Keratinocyte (primary cell): ENCODE results near the gene CD81. TPM values are rescaled to one million over a fixed set of nuclear protein-coding genes. Genes with fewer than 3 reads are reported as not detected.

Experiments used
- DNase-seq: peaks from one replicate; pipeline ENCODE4 v3.0.0-alpha.2; 2011; ENCODE audit warnings: low read depth, missing footprints, low spot score
- FAIRE-seq: peaks from 2 replicates; lab custom pipeline; 2011; peaks lifted over from hg19 to GRCh38; lab: Jason Lieb, UNC
- H2AFZ ChIP-seq: 2 replicates; pipeline ENCODE4 v1.6.0; 2012; ENCODE audit warnings: low read length, control low read depth, inconsistent platforms; ENCODE audit not compliant: control insufficient read depth
- H3K27ac ChIP-seq: 2 replicates; pipeline ENCODE4 v1.5.1; 2011; ENCODE audit warnings: low read length; ENCODE audit not compliant: control insufficient read depth, insufficient read depth
- H3K27me3 ChIP-seq: 3 replicates; pipeline ENCODE4 v1.6.0; 2011; ENCODE audit warnings: low read length; ENCODE audit not compliant: control insufficient read depth, insufficient read depth; ENCODE audit errors: extremely low read depth
- H3K36me3 ChIP-seq, 2 experiments: 2 replicates in 1 of 2; 3 replicates in 1 of 2; pipeline ENCODE4 v1.5.1; 2011; ENCODE audit warnings: low read length in 2 of 2, mild to moderate bottlenecking in 1 of 2; ENCODE audit not compliant: control insufficient read depth in 2 of 2, insufficient read depth in 2 of 2; ENCODE audit errors: extremely low read depth in 1 of 2
- H3K4me1 ChIP-seq: 3 replicates; pipeline ENCODE4 v1.5.1; 2011; ENCODE audit warnings: low read length; ENCODE audit not compliant: control insufficient read depth, insufficient read depth; ENCODE audit errors: extremely low read depth
- H3K4me2 ChIP-seq: 3 replicates; pipeline ENCODE4 v1.6.0; 2011; ENCODE audit warnings: low read depth, low read length; ENCODE audit not compliant: control insufficient read depth, insufficient read depth; ENCODE audit errors: extremely low read depth
- H3K4me3 ChIP-seq, 3 experiments: fragments of 200-600 bp in 1 of 3; sonication (generic) in 1 of 3; 2 replicates in 2 of 3; 3 replicates in 1 of 3; pipeline ENCODE4 v1.5.1; 2011 to 2016; ENCODE audit warnings: low read length in 3 of 3, mild to moderate bottlenecking in 3 of 3, control low read depth in 2 of 3, inconsistent platforms in 1 of 3, low read depth in 1 of 3, mixed read lengths in 1 of 3, mixed run types in 1 of 3, moderate library complexity in 1 of 3; ENCODE audit not compliant: control insufficient read depth in 2 of 3, insufficient read depth in 2 of 3; ENCODE audit errors: extremely low read depth in 1 of 3
- H3K79me2 ChIP-seq: 2 replicates; pipeline ENCODE4 v1.6.0; 2012; ENCODE audit warnings: low read length; ENCODE audit not compliant: control insufficient read depth, insufficient read depth
- H3K9ac ChIP-seq: 3 replicates; pipeline ENCODE4 v1.6.0; 2011; ENCODE audit warnings: low read length; ENCODE audit not compliant: control insufficient read depth, insufficient read depth; ENCODE audit errors: extremely low read depth
- H3K9me1 ChIP-seq: 3 replicates; pipeline ENCODE4 v1.6.0; 2011; ENCODE audit warnings: low read length; ENCODE audit not compliant: control insufficient read depth, insufficient read depth; ENCODE audit errors: extremely low read depth
- H3K9me3 ChIP-seq: 2 replicates; pipeline ENCODE4 v1.5.1; 2012; ENCODE audit warnings: low read depth, low read length; ENCODE audit not compliant: control insufficient read depth
- H4K20me1 ChIP-seq: 3 replicates; pipeline ENCODE4 v1.6.0; 2011; ENCODE audit warnings: low read length; ENCODE audit not compliant: control insufficient read depth, insufficient read depth; ENCODE audit errors: extremely low read depth
- CTCF ChIP-seq, 3 experiments: IDR thresholded peaks in 1 of 3; conservative IDR thresholded peaks in 1 of 3; optimal IDR thresholded peaks in 1 of 3; 2 replicates in 2 of 3; 3 replicates in 1 of 3; pipeline versions ENCODE3 to v1.5.1; 2011; ENCODE audit warnings: low read length in 3 of 3, mild to moderate bottlenecking in 3 of 3, moderate library complexity in 2 of 3, control low read depth in 1 of 3, inconsistent platforms in 1 of 3; ENCODE audit not compliant: insufficient read depth in 2 of 3; ENCODE audit errors: extremely low read depth in 1 of 3
- EZH2 ChIP-seq: IDR thresholded peaks from one replicate; pipeline ENCODE4 v1.6.1; 2012; ENCODE audit warnings: inconsistent platforms, mild to moderate bottlenecking, low read length, moderate library complexity
- dilution Hi-C: fragments of 300-500 bp; cut with MboI; formaldehyde crosslinking; loops from one replicate; pipeline ENCODE4 v1.7.0; 2020; ENCODE audit warnings: low sequenced_read_pairs; ENCODE audit not compliant: extremely low pct_ligation_motif_present
- polyA plus RNA-seq, 5 experiments: library from polyadenylated mRNA; depleted of rRNA in 3 of 5; stranded (reverse) in 3 of 5; stranded (forward) in 1 of 5; unstranded in 1 of 5; fragments of >200 nt; gene quantifications; 1 replicate in 1 of 5; 2 replicates in 3 of 5; 3 replicates in 1 of 5; pipeline versions ENCODE4 v1.2.1 to v1.2.3, GENCODE V29; 2011 to 2012; ENCODE audit warnings: missing spikeins in 2 of 5, low read depth in 1 of 5, low replicate concordance in 1 of 5

CD81 gene
- polyA plus RNA-seq, 1 donor (not counting 4 experiments of a cell fraction or from before 2014, with no cell fraction given) = 194 TPM

DNA sequence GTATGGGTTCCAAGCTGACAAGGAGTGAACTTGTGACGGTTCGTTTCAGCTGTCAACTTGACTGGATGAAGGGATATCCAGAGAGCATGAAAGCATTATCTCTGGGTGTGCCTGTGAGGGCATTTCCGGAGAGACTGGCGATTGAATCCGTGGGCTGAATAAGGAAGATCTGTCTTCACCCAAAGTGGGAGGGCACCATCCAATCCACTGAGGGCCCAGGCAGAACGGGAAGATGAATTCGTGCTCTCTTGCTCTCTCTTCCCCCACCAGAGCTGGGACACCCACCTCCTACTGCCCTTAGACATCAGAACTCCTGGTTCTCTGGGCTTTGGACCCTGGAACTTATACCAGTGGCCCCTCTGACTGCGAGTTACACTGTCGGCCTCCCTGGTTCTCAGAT lies 15.5 kb upstream of the CD81 start:
- no peak for TF ChIP-seq CTCF (optimal IDR thresholded peaks at IDR 0.05 in 1 of 3, IDR thresholded peaks at IDR 0.05 in 1 of 3, conservative IDR thresholded peaks at IDR 0.05 in 1 of 3; ENCODE audit: extremely low read depth in 1 of 3, insufficient read depth in 2 of 3, low read length in 3 of 3)
- TF ChIP-seq EZH2 = no peak
- Histone ChIP-seq H3K36me3 (no peaks in the 10 kb centered on the region), H3K9ac (no peak overlapping the region), H3K4me2 (no peak overlapping the region), H3K27me3 (no peaks in the 10 kb centered on the region), H3K4me3 (no peak overlapping the region), H3K79me2 (no peaks in the 10 kb centered on the region), H2AFZ (no peak overlapping the region), H3K4me1 (no peaks in the 10 kb centered on the region), H3K27ac (no peak overlapping the region), H3K9me1 (no peaks in the 10 kb centered on the region), H4K20me1 (no peaks in the 10 kb centered on the region), H3K9me3 (no peaks in the 10 kb centered on the region)
- dilution Hi-C loops = no loop called here
- no peak for FAIRE-seq
- no peak for DNase-seq

GRCh38 chr11:2362414-2362813 lies 14.7 kb upstream of the CD81 start:
- no peaks in the 10 kb centered on the region for H3K4me1 ChIP-seq
- H2AFZ ChIP-seq = no peak overlapping the region
- no peaks in the 10 kb centered on the region for H4K20me1 ChIP-seq
- no peak overlapping the region for H3K4me3 ChIP-seq
- H3K4me2 ChIP-seq = no peak overlapping the region
- H3K27ac ChIP-seq = no peak overlapping the region
- FAIRE-seq (no peak), DNase-seq (no peak)
- dilution Hi-C loops = no loop called here
- TF ChIP-seq EZH2 (no peak), CTCF (optimal IDR thresholded peaks at IDR 0.05 in 1 of 3, IDR thresholded peaks at IDR 0.05 in 1 of 3, conservative IDR thresholded peaks at IDR 0.05 in 1 of 3; ENCODE audit: extremely low read depth in 1 of 3, insufficient read depth in 2 of 3, low read length in 3 of 3) (no peak)
- H3K27me3 ChIP-seq = no peaks in the 10 kb centered on the region
- no peaks in the 10 kb centered on the region for H3K36me3 ChIP-seq
- H3K79me2 ChIP-seq = no peaks in the 10 kb centered on the region
- no peaks in the 10 kb centered on the region for H3K9me3 ChIP-seq
- H3K9ac ChIP-seq = no peak overlapping the region
- no peaks in the 10 kb centered on the region for H3K9me1 ChIP-seq
